IPS-NIHi11 (cell line): ENCODE measurements around the gene CA7.
"Not testable (repeated sequence)": the region's sequence is repeated elsewhere in the genome, so short reads cannot be mapped to it uniquely, and the experiment has no call there.

Experiments
- DNase-seq: peaks from one replicate; pipeline ENCODE4 v3.0.0; 2012; ENCODE audit warnings: mixed read lengths, low spot score

Gene CA7

GRCh38 chr16:66873685-66874055 lies 29.5 kb downstream of the CA7 start:
- DNase-seq, result no peak

GRCh38 chr16:66874079-66874775 lies 30.0 kb downstream of the CA7 start:
- DNase-seq, result no peak

GRCh38 chr16:66878067-66878466 lies 33.9 kb downstream of the CA7 start:
- no peak for DNase-seq

- DNase-seq, result peak; percentile 94
Observed at GRCh38 chr16:66880288-66881013, 36.2 kb downstream of the CA7 start, which contains the start of gene PDP2. Gene PDP2, plus strand, starts transcription at chr16:66880515. Its CDS starts 3,770 bp downstream, at chr16:66884285.

- DNase-seq, result no peak
Observed at GRCh38 chr16:66881014-66881417, 36.8 kb downstream of the CA7 start.

DNA sequence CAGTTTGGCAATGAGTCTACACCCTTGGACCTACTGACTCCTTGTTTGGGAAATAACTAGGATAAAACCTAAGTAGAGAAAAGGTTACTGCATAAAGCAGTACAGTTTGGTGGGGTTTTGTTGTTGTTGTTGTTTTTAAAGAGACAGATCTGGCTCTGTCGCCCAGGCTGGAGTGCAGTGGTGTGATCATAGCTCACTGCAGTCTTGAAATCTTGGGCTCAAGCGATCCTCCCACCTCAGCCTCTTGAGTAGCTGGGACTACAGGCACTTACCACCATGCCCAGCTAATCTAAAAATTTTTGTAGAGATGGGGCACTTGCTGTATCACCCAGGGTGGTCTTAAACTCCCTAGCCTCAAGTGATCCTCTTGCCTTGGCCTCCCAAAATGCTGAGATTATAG lies 37.3 kb downstream of the CA7 start:
- no peak for DNase-seq

- no peak for DNase-seq
Observed at GRCh38 chr16:66881964-66882508, 37.8 kb downstream of the CA7 start.

DNA sequence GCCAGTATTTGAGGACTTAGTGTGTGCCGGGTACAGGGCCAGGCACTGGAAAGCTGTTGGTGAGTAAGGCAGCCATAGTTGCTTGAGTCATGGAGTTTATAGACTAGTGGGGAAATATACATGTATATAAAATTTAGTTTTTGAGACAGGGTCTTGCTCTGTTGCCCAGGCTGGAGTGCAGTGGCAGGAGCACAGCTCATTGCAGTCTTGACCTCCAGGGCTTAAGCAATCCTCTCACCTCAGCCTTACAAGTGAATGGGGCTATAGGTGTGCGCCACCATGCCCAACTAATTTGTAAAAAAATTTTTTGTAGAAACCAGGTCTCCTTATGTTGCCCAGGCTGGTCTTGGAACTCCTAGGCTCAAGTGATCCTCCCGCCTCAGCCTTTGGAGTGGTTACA lies 38.5 kb downstream of the CA7 start:
- DNase-seq, result no peak

GRCh38 chr16:66885491-66885890 lies 41.3 kb downstream of the CA7 start:
- no peak for DNase-seq

DNA sequence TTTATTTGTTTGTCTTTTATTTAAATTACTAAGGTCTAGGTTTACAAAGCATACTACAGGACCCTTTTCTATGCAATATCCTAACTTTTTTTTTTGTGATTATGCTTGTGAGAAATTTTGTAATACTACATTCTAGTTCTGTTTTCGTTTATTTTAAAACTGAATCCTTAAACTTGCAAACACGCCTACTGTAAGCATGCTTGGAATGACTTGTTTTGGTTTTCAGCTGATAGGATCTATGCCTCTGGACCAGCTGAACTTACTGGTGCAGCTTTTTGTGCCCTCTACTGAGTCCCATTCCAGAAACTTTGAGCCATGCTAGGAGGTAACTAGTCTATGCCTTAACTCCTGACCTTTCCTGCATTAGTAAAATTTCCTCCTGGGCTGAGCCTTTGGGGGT lies 42.1 kb downstream of the CA7 start:
- no peak for DNase-seq

DNA sequence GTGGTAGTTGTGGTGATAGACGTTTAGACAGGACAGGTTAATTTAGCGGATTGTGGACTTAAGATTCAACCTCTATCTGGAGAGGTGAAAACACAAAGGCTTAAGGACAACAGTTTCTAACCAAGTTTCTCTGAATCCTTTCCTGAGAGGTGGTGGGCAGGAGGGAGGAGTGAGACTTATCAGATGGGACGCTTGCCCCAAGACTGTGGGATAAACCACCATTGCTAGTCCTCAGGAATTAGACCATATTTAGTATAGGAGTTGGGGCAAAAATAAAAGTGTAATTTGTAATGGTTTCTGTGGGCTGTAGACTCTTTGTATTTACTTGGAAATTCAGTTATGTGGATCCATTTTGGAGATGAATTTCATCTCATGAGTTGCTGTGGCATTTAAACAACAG lies 42.7 kb downstream of the CA7 start:
- DNase-seq, result no peak

GRCh38 chr16:66888647-66889615 lies 44.7 kb downstream of the CA7 start:
- no peak for DNase-seq

DNA sequence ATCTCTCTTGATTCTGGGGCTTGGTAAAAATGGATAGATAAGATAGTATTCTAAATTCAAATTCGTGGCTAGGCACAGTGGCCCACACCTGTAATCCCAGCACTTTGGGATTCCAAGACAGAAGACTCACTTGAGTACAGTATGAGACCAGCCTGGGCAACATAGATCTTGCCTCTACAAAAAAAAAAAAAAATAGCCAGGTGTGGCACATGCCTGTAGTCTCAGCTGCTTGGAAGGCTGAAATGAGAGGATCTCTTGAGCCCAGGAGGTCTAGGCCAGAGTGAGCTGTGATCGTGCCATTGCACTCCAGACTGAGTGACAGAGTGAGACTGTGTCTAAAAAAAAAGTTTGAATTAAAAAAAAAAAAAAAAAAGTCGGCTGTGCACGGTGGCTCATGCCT lies 45.4 kb downstream of the CA7 start:
- DNase-seq, result no peak

GRCh38 chr16:66890799-66891198 lies 46.6 kb downstream of the CA7 start:
- no peak for DNase-seq

GRCh38 chr16:66891360-66891759 lies 47.1 kb downstream of the CA7 start:
- DNase-seq, result no peak

- no peak for DNase-seq
Observed at GRCh38 chr16:66891797-66892196, 47.6 kb downstream of the CA7 start.

DNA sequence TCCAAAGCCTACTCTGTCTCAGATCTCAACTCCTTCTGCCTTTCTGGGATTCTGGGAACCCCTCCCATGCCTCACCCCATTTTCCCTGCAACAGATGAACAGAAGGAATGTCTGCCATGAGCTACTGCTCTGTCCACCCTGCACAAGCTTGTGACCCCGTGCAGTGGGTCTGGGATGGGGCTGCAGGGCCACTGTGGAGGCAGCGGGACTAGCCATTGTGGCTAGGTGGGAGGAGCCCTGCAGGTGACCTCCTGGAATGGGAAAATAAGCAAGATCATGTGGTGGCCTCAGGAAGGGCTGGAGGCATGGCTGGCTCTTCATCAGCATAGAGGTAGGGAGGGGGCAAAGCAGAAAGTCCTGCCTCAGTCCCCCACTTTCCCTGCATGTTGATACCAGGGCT lies 49.8 kb downstream of the CA7 start:
- DNase-seq, result no peak

DNA sequence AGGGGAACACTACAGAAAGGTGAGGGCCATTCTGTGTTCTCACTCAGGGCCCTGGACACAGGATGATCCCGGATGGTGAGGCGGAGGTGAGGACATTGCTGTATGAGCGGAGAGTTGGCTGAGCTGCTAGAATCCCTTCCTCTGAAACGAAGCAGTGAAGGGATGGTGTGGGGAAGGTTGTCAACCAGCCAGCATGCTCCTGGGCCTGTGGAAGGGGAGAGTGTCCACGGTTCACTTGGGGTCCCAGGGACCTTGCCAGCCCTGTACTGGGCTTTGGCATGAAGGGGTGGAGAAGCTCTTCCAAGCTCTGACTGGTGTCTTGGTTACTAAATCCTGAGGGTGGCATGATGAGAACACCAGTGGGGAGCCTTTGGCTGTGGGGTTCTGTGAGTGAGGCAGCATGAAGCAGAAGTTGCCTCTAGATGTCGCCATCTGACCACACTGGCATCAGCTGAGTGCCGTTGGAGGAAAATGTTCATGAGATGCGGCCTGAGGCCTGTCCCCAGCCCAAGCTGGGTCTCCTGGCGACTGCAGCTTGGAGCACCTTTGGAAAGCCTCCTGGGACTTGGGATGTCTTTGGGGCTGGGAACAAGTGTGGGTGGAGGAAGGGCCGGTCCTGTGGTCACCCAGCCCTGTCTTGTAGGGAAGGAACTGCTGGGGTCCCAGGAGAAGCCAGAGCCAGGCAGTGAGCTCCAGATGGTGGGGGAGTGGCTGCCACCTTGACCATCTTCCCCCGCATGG lies 50.9 kb downstream of the CA7 start:
- peak; percentile 67 for DNase-seq

- DNase-seq, result no peak
Observed at GRCh38 chr16:66895689-66895979, 51.4 kb downstream of the CA7 start.

- DNase-seq, result no peak
Observed at GRCh38 chr16:66895999-66896398, 51.8 kb downstream of the CA7 start.

DNA sequence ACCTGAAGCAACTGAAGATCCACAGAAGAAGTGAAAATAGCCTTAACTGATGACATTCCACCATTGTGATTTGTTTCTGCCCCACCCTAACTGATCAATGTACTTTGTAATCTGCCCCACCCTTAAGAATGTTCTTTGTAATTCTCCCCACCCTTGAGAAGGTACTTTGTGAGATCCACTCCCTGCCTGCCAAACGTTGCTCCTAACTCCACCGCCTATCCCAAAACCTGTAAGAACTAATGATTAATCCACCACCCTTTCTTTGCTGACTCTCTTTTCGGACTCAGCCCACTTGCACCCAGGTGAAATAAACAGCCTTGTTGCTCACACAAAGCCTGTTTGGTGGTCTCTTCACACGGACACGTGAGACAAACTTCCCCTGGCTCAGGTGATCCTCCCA lies 52.5 kb downstream of the CA7 start:
- not testable (repeated sequence) for DNase-seq

- peak; percentile 10 for DNase-seq
Observed at GRCh38 chr16:66898207-66898606, 54.0 kb downstream of the CA7 start.
